ENCODE data around the gene TSPAN17. TPM values are rescaled to one million over a fixed set of nuclear protein-coding genes. Genes with fewer than 3 reads are reported as not detected.

The TSPAN17 gene
- total RNA-seq, 2 experiments from 2014 or later, result 24.6 to 26.3 TPM

Small RNA genes within 50 kb of the gene (microRNA-seq; reads per million reads assigned to microRNA genes)
- not detected for gene MIR4281 (ENCODE audit: borderline microRNAs expressed, borderline replicate concordance)

Other genes with a start within 250 kb of the TSPAN17 start
- gene CLTB, start 230.9 kb upstream of the TSPAN17 start, total RNA-seq, result 10 to 100 TPM; 48.2 to 48.6 TPM
- gene FAF2, start 199.1 kb upstream of the TSPAN17 start, total RNA-seq, result 10 to 100 TPM; 32.6 to 33.0 TPM
- gene RNF44, start 110.1 kb upstream of the TSPAN17 start, total RNA-seq, result 10 to 100 TPM; 55.3 to 62.7 TPM
- gene CDHR2, start 98.1 kb upstream of the TSPAN17 start, total RNA-seq, result under 1 TPM; 0.23 to 0.47 TPM
- 1 to 10 TPM; 1.6 to 2.0 TPM for gene GPRIN1, start 37.3 kb upstream of the TSPAN17 start, total RNA-seq
- gene SNCB, start 16.9 kb upstream of the TSPAN17 start, total RNA-seq, result under 1 TPM; 0.69 to 0.79 TPM
- gene EIF4E1B, start 16.8 kb upstream of the TSPAN17 start, total RNA-seq, result not detected
- gene UNC5A, start 163.1 kb downstream of the TSPAN17 start, total RNA-seq, result not detected

All from activated CD8-positive, alpha-beta T cell treated with anti-CD3 and anti-CD28 coated beads for 36 hours (primary cell).